Stimulated activated CD4-positive, alpha-beta T cell treated with anti-CD3 and anti-CD28 coated beads, Interleukin-15, amount 100 ng/mL, for 48 hours (primary cell): ENCODE measurements around the gene ABHD17B.

Experiments
- DNase-seq, 2 donors: peaks; one replicate each; pipeline ENCODE4 v3.0.0-alpha.2; 2020; ENCODE audit warnings: low read depth in 2 of 2

Gene ABHD17B

DNA sequence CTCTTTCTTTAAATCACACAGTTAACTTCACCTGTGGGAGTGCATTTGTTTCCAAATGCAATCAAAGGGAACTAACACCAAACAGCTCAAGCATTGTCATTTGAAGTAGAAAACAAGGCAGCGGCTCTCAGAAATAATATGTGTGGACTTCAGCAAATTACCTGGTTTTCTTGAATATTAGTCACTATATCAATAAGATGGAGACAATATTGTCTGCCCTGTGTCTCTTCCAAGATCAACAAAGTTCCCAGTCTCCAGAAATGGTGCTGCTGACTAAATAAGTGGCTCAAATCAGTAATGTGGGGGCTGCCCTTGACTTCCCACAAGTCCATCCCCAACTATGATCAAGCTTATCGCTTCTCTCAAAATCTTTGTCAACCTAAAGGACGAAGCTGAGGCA, 89.6 kb downstream of the ABHD17B start:
- no peak for DNase-seq

DNA sequence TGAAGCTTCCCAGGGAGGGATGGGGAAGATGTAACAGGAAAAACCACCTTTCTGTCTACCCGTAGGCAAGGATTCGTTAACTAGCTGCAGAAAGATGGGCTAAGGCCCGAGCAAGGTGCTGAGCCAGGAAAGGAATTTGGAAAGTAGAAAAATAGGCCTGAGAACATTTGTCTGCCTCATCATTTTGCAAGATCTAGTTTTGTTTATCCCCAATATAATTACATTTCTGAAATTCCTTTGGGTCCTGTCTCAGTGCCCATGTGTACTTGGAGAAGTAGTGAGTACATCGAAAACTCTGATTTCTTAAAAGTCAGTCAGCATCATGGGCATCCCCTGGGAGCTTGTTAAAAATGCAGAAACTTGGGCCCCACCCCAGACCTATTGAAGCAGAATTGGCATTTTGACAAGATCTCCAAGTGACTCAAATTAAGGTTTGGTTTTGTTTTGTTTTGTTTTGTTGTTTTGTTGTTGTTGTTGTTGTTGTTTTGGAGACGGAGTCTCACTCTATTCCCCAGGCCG, 90.5 kb downstream of the ABHD17B start:
- no peak for DNase-seq

DNA sequence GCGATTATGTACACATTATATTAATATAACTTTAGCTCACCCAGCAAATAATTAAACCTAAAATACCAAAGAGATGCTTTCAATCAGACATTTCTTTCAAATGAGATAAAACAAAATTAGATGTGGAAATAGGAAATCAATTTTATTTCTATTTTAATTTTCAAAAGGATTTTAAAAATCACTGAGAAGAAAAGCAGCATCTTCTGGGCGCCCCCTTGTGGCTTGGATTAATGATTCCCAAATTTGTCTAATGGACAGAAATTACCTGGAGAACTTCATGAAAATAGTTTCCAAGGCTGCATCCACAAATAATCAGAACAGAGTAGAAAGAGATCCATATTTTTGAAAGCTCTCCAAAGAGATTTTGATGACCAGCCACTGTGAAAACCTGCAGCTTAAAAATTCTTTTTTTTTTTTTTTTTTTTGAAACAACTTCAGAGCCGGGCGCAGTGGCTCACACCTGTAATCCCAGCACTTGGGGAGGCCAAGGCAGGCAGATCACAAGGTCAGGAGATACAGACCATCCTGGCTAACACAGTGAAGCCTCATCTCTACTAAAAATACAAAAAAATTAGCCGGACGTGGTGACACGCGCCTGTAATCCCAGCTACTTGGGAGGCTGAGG, 91.8 kb downstream of the ABHD17B start:
- no peak for DNase-seq

DNA sequence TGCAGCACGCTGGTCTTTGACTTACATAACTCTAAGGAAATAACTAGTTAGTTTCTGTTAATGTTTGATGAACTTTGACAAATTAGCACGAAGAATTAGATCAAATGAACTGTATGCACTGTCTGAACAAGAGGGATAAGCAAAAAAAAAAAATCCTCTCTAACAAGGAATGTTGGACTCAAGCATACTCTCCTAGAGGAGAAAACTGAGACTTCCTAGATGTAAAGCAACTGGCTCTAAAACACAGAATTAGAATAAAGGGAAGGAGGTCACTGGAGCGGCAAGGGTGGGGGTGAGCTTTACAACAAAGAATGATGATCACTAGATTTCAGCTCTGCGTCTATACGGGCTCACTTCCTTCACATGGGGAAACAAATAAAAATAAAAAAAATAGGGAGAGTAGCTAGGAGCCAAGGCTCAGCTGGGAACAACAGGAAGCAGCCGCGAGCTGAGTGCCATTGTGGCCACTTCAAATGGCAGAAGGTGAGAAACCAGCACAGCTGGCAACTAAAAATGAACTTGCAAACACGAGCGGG, 94.0 kb downstream of the ABHD17B start:
- DNase-seq = no peak
